HCT116 (cell line): Measurements from ENCODE around the gene GOSR1. TPM values are rescaled to one million over a fixed set of nuclear protein-coding genes. Genes with fewer than 3 reads are reported as not detected.

ENCODE experiments used
- ATAC-seq: fragments of 200-7000 bp; cut with Tn5 transposase; 2 replicates; pipeline ENCODE4 v1.9.1; 2020; ENCODE audit warnings: mild to moderate bottlenecking, moderate library complexity
- BruUV-seq: library from RNA; stranded (reverse); fragments of 400-500 nt; replicated peaks from 2 replicates; lab custom pipeline; 2021; lab: Mats Ljungman, UMichigan
- CTCF ChIA-PET: fragments of 300-600 bp; sonication (Branson Sonifier 250); formaldehyde crosslinking; loops from one replicate; lab custom pipeline; 2021; ENCODE audit warnings: antibody characterized with exemption; lab: Charles Lee
- POLR2A ChIA-PET: fragments of 300-600, 350-600 bp; sonication (Branson Sonifier 250); formaldehyde crosslinking; loops from one replicate; lab custom pipeline; 2021; ENCODE audit warnings: antibody characterized with exemption; lab: Charles Lee
- RAD21 ChIA-PET, 2 experiments: fragments of 300-600 bp; sonication (Branson Sonifier 250); formaldehyde crosslinking; loops; one replicate each; lab custom pipeline; 2023; ENCODE audit warnings: low total read pairs in 2 of 2; ENCODE audit not compliant: uncharacterized antibody in 2 of 2, unreplicated experiment in 2 of 2, low non-redundant PET in 1 of 2; lab: Charles Lee
- DNase-seq: peaks from one replicate; pipeline ENCODE4 v3.0.0-alpha.2; 2010; ENCODE audit warnings: low read depth, low spot score
- H2AFZ ChIP-seq: fragments of 200-600 bp; shearing (Covaris generic), sonication (generic); 2 replicates; pipeline ENCODE4 v1.6.1; 2017; ENCODE audit warnings: low read depth, mixed run types, mixed read lengths, antibody characterized with exemption, low read length; ENCODE audit not compliant: poor library complexity, severe bottlenecking
- H3K27ac ChIP-seq: 2 replicates; pipeline ENCODE4 v1.5.1; 2012; ENCODE audit warnings: low read depth, low read length
- H3K27me3 ChIP-seq: fragments of 200-600 bp; sonication (generic); 2 replicates; pipeline ENCODE4 v1.6.1; 2016; ENCODE audit warnings: mixed run types, low read length, mixed read lengths; ENCODE audit not compliant: insufficient read depth
- H3K36me3 ChIP-seq, 2 experiments: fragments of 200-500 bp in 1 of 2; fragments of 200-600 bp in 1 of 2; sonication (Bioruptor generic) in 1 of 2; sonication (generic) in 1 of 2; 2 replicates each; pipeline versions ENCODE4 v1.5.1 to v1.6.1; 2014 to 2016; ENCODE audit warnings: low read length in 2 of 2, inconsistent platforms in 1 of 2, mixed read lengths in 1 of 2, mixed run types in 1 of 2; ENCODE audit not compliant: insufficient read depth in 2 of 2, control insufficient read depth in 1 of 2
- H3K4me1 ChIP-seq, 2 experiments: fragments of 200-600 bp in 1 of 2; sonication (generic) in 1 of 2; 2 replicates each; pipeline versions ENCODE4 v1.5.1 to v1.6.1; 2012 to 2017; ENCODE audit warnings: low read length in 2 of 2, inconsistent platforms in 1 of 2, mild to moderate bottlenecking in 1 of 2, mixed read lengths in 1 of 2, mixed run types in 1 of 2, moderate library complexity in 1 of 2; ENCODE audit not compliant: insufficient read depth in 2 of 2, control insufficient read depth in 1 of 2
- H3K4me2 ChIP-seq: fragments of 200-600 bp; sonication (generic); 2 replicates; pipeline ENCODE4 v1.6.1; 2017; ENCODE audit warnings: mixed run types, low read length, mixed read lengths
- H3K4me3 ChIP-seq, 2 experiments: fragments of 200-600 bp in 1 of 2; sonication (generic) in 1 of 2; replicated peaks in 1 of 2; 2 replicates each; pipeline ENCODE4 v1.5.1; 2011 to 2016; ENCODE audit warnings: low read length in 2 of 2, control low read depth in 1 of 2, low read depth in 1 of 2, mild to moderate bottlenecking in 1 of 2, mixed read lengths in 1 of 2, mixed run types in 1 of 2
- H3K79me2 ChIP-seq: fragments of 200-600 bp; sonication (generic); 2 replicates; pipeline ENCODE4 v1.6.1; 2017; ENCODE audit warnings: mild to moderate bottlenecking, mixed run types, low read length, moderate library complexity, mixed read lengths; ENCODE audit not compliant: insufficient read depth
- H3K9ac ChIP-seq: fragments of 200-600 bp; sonication (generic); 2 replicates; pipeline ENCODE4 v1.6.1; 2016; ENCODE audit warnings: low read length, mixed read lengths
- H3K9me2 ChIP-seq: fragments of 200-600 bp; sonication (generic), shearing (Covaris generic); 2 replicates; pipeline ENCODE4 v1.6.1; 2017; ENCODE audit warnings: mixed run types, mild to moderate bottlenecking, moderate library complexity; ENCODE audit not compliant: insufficient read depth
- H3K9me3 ChIP-seq, 2 experiments: fragments of 200-500 bp in 1 of 2; fragments of 200-600 bp in 1 of 2; sonication (Bioruptor generic) in 1 of 2; sonication (generic) in 1 of 2; 2 replicates each; pipeline ENCODE4 v1.6.1; 2014 to 2017; ENCODE audit warnings: low read length in 2 of 2, mixed read lengths in 2 of 2, inconsistent platforms in 1 of 2, low read depth in 1 of 2, mild to moderate bottlenecking in 1 of 2, mixed run types in 1 of 2, moderate library complexity in 1 of 2; ENCODE audit not compliant: control insufficient read depth in 1 of 2, insufficient read depth in 1 of 2
- H4K20me1 ChIP-seq: fragments of 200-600 bp; sonication (generic), shearing (Covaris generic); 2 replicates; pipeline ENCODE4 v1.6.1; 2017; ENCODE audit warnings: mixed run types, mild to moderate bottlenecking, moderate library complexity; ENCODE audit not compliant: insufficient read depth
- EGR1 ChIP-seq: IDR thresholded peaks from 2 replicates; pipeline ENCODE4 v1.6.1; 2012; ENCODE audit warnings: low read depth
- JUND ChIP-seq: IDR thresholded peaks from 2 replicates; pipeline ENCODE4 v1.6.1; 2012
- REST ChIP-seq: IDR thresholded peaks from 2 replicates; pipeline ENCODE4 v1.6.1; 2012; ENCODE audit warnings: low read depth
- YY1 ChIP-seq: IDR thresholded peaks from 2 replicates; pipeline ENCODE4 v1.6.1; 2011; ENCODE audit warnings: low read length, low read depth, moderate library complexity, mild to moderate bottlenecking; ENCODE audit not compliant: insufficient replicate concordance; ENCODE audit errors: extremely low read depth
- ZBTB33 ChIP-seq: IDR thresholded peaks from 2 replicates; pipeline ENCODE4 v1.6.1; 2011; ENCODE audit warnings: mild to moderate bottlenecking, low read length, moderate library complexity; ENCODE audit not compliant: insufficient replicate concordance; ENCODE audit errors: extremely low read depth
- intact Hi-C: fragments of 100-400 bp; cut with micrococcal nuclease; formaldehyde crosslinking; loops from 2 replicates; pipeline ENCODE4 v1.10.0; 2022
- total RNA-seq: library from RNA; stranded (reverse); gene quantifications from one replicate; pipeline ENCODE4 v1.2.1, GENCODE V29; 2021; ENCODE audit not compliant: unreplicated experiment

Gene GOSR1
- total RNA-seq, 1 experiment from 2014 or later = 48.8 TPM

GRCh38 chr17:30514895-30515596, 37.8 kb downstream of the GOSR1 start:
- Histone ChIP-seq H3K36me3 (peaks cover 8 to 10% of the 10 kb centered on the region in 2 experiments; a peak in 2 of 4 replicates), H3K9ac (no peak overlapping the region), H3K79me2 (no peaks in the 10 kb centered on the region), H3K27ac (no peak overlapping the region), H2AFZ (no peak overlapping the region), H3K4me1 (no peaks in the 10 kb centered on the region), H3K9me2 (no peaks in the 10 kb centered on the region), H3K4me2 (no peak overlapping the region), H4K20me1 (0 out of 2 replicates have a peak, but pooled peaks cover 3% of the 10 kb centered on the region), H3K9me3 (no peaks in the 10 kb centered on the region), H3K27me3 (no peaks in the 10 kb centered on the region), H3K4me3 (no peak overlapping the region)
- DNase-seq (no peak), ATAC-seq (no peak)
- ChIA-PET CTCF (no interaction called here), RAD21 (no interaction called here), POLR2A (no interaction called here)
- intact Hi-C loops = no loop called here
- no TSS peak for BruUV-seq
- TF ChIP-seq REST (no peak), JUND (no peak), EGR1 (no peak), YY1 (no peak), ZBTB33 (no peak)
